NCI-H446 treated with DMSO at 0.1 percent for 48 hours (cell line): ENCODE results near the gene TAGAP.
"Not testable (repeated sequence)": the region's sequence is repeated elsewhere in the genome, so short reads cannot be mapped to it uniquely, and the experiment has no call there.

Experiments used
- DNase-seq: peaks from one replicate; lab custom pipeline; 2025; lab: John Stamatoyannopoulos, UW

The TAGAP gene

DNA sequence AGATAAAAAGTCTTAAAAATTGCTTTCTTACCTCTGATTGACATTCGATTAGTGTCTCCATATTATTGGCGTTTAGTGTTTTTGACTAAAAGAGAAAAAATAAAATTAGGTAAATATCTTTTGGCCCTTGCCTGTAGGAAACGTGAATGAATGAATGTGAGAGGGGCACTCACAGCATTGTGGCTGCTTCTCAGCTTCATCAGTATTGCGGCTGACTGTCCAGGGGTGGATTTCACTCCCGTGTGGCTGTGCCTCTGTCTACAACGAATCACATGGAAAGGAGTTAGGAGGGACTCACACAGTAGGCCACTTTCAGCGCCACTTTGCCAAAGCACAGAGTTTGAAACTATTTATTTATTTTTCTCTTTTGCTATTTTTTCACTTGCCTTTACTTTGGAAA is 844 bp downstream of the TAGAP start:
- no peak for DNase-seq

DNA sequence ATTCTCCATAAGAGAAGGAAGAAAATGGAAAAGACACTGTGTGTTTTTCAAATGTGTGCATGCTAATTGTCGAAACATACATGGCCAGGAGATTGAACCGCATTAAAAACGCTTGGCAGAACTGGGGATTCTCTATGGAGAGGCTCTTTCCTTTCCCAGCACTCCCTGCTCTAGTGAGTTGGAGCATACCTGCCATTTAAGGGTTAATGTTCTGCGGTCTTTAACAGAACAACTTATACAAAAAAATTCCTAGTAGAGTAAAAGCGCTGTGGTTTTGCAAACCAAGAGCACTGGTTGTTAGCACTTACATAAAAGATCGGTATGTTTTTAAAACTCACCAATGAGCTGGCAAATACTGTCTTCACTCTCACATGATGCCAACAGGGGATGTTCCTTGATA is 1.5 kb downstream of the TAGAP start:
- DNase-seq: no peak

GRCh38 chr6:159042826-159043181 is 2.0 kb downstream of the TAGAP start:
- no peak for DNase-seq

GRCh38 chr6:159042003-159042825 is 2.6 kb downstream of the TAGAP start:
- DNase-seq: peak; percentile 1

DNA sequence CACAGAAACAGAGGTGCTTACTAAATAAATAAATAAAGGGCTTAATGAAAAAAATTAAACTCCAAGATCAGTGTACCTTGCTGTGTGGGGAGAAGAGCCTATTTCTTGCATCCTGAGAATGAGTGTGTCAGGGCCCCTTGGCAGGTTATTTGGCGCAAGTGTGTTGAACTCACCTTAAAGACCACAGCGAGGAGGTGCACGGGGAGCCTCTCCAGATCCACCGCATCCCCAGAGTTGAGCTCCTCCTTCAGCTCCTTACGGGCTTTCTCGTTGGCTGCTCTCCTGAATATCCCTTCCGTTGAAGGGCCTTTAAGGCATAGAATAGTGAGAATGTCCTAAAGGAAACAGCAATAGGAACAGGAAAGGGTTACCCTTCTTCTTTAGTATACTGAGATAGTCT is 3.6 kb downstream of the TAGAP start:
- no peak for DNase-seq

GRCh38 chr6:159039885-159040258 is 4.9 kb downstream of the TAGAP start:
- no peak for DNase-seq

- DNase-seq: no peak
Measured at GRCh38 chr6:159038914-159039884, 5.6 kb downstream of the TAGAP start.

- not testable (repeated sequence) for DNase-seq
Measured at GRCh38 chr6:159038318-159038717, 6.5 kb downstream of the TAGAP start.

DNA sequence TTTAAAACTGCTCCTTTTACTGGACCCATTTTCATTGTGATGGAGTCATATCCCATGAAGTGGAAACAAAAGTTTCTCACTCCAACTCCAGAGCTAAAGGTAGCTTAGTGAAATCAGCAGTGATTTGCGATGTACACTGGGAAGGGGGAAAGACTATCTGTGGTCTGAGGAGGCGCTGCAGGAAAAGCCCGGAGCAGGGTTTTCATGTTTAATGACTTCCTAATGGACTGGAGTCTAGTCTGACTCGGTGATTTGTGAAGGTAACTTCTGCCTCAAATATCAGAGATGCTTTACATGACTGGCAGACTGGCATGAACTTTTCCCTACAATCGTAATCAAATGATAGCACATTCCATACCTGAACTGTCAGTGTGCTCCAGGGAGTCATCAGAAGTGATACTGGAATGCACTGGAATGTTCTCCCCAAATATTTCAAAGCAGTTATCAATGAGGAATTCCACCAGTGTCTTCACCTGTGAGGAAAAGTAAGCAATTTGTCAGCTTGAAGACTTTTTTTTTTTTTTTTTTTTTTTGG is 7.0 kb downstream of the TAGAP start:
- no peak for DNase-seq

DNA sequence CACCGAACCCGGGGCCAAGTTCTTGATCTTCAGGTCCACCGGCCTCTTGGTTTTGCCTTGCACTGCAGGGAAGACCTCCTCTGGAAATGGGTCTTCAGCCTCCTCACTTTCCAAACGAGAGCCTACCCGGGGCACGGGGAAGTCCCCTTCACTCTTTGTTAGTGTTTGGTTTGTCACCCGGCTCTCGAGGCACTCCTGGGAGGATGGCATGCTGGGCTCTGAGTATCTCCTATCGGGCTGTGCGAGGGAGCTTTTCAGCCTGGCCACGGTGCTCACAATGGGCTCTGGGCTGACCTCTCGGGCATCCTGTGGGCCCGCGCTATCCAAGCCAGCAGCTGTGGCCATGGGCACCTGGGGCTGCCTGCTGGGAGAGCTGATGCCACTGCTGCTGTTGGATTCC is 8.1 kb downstream of the TAGAP start:
- no peak for DNase-seq

DNA sequence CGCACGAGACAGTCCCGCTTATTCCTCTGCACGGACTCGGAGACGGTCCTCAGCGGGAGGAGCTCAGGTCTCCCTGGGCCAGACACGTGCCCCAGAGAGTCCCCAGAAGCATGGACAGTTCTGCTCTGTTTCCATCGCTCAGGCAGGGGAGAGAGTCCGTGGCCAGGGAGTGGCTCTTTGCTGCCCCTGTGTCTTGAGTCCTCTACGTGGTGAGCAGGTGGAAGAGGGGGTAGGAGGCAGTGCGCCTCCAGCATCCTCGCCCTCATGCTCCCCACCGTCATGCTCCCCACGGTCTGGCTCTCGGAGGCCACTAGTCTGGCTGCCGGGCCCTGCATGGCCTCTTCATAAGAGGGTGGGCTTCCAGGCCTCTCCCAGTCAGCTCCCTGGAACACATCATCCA is 8.9 kb downstream of the TAGAP start:
- no peak for DNase-seq

DNA sequence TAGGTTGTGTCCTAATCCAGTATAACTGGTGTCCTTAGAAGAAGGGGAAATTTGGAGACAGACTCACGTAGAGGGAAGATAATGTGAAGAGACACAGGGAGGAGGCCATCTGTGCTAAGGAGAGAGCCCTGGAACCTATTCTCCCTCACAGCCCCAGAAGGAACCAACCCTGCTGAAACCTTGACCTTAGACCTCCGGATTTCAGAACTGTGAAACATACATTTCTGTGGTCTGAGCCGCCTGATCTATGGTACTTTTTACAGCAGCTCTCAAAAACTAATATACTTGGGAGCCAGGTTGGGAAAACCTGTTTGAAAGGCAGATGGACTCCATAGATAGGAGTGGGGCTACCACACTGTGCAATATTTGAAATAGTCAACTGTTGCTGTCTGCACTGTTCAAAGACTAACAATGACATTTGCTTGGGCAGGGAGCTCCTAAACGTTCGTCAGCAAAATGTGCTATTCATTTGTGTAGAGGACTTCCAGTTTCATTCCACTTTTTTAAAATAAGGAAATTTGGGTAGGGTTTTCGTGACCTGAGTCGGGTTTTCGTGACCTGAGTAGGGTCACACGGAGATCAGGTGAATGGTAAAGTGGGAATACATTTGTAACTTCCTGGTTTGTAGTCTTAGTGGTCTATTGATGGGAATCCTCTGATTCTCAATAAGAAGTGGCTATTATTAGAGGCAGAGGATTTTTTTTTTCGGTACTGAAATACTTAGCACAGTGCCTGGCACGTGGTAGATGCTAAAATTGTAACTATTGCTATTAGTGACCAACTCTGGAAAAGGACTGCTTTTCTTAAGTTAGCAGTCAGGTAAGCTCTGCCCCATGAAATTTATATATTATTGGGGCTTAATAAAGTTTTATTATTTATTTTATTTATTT is 11.4 kb downstream of the TAGAP start:
- DNase-seq: no peak

DNA sequence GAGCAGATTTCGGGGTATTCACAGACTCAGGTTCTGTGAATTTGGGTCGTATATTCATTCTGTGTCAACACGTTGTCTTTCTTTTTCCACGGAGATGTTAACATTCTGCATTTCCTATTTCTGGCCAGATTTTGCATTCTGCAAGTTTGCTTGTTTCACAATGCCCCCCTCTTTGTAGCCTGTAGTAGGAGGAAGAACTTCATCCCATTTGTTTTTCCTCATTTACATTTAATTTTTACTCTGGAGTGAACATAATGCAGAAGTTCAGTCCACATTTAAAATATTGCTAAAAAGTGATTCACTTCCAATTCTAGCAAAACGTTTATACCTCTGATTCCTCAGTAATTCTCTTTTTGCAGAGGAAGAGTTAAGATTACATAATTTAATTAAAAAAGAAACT is 12.9 kb downstream of the TAGAP start:
- no peak for DNase-seq

DNA sequence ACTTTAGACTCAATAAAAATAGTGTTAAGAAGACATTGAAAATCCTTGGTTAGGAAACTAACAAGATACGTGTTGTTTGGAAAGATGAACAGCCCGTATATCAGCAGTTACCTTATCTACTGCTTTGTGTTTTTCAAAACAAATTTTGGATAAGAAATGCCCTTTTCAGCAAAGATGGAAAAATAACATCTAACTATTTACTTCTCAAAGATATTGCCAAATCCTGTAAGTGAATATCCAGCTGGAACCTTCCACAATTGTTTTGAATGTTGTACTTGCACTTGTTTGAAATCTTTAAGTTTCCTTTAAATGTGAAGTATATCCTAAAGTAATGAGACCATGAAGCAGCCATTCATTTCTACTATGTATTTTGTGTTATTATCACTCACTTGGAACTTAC is 14.6 kb downstream of the TAGAP start:
- DNase-seq: no peak

DNA sequence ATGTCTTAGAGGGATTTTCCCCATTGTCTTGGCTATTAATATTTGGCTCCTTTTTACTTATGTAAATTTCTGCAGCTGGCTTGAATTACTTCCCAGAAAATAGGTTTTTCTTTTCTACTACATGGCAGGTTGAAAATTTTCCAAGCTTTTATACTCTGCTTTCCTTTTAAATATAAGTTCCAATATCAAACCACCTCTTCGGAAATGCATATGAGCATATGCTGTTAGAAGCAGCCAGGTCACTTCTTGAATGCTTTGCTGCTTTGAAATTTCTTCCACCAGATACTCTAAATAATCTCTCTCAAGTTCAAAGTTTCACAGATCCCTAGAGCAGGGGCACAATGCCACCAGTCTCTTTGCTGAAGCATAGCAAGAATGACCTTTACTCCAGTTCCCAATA is 19.6 kb downstream of the TAGAP start:
- DNase-seq: not testable (repeated sequence)

DNA sequence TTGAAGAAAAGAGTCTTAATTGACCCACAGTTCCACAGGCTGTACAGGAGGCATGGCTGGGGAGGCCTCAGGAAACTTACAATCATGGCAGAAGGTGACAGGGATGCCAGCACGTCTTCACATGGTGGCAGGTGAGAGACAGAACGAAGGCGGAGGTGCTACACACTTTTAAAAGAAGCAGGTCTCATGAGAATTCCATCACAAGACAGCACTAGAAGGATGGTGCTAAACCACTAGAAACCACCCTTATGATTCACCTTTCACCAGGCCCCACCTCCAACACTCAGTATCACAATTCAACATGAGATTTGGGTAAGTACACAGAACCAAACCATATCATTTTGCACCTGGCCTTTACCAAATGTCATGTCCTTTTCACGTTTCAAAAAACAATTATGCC is 20.9 kb downstream of the TAGAP start:
- DNase-seq: no peak

GRCh38 chr6:159020011-159020410 is 24.8 kb downstream of the TAGAP start:
- DNase-seq: no peak

GRCh38 chr6:159017757-159018559 is 26.8 kb downstream of the TAGAP start:
- no peak for DNase-seq

- no peak for DNase-seq
Measured at GRCh38 chr6:159014406-159014805, 30.4 kb downstream of the TAGAP start.

DNA sequence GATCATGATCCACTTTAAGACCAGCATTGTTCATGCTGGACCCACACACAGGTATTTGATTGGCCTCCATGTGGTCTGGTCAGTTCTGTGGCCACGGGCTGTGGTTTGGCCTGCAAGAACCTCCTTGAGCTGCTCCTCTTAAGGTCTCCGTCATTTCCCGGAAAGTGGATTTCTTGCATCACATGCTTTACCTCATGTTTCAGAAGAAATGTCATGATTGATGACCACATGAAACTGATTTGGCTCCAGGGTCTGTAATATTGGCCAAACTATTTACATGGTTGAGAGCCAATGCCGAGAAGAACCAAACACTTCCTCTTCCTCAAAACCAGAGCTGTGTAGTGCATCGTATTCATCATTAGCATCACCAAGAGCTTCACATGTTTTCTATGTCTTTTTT is 31.6 kb downstream of the TAGAP start:
- no peak for DNase-seq

- no peak for DNase-seq
Measured at GRCh38 chr6:159012201-159012600, 32.6 kb downstream of the TAGAP start.
